Ovary (tissue), 9 donors: ENCODE results near the gene MAP7. TPM values are rescaled to one million over a fixed set of nuclear protein-coding genes. Genes with fewer than 3 reads are reported as not detected.

ENCODE experiments used
- DNase-seq, 5 donors: peaks; one replicate each; pipeline ENCODE4 v3.0.0-alpha.2; 2019 to 2020
- H3K27ac ChIP-seq, 2 donors: fragments of 200-600 bp; one replicate each; pipeline versions ENCODE4 v1.5.1 to v1.8.0; 2019 to 2022
- H3K27me3 ChIP-seq: fragments of 200-600 bp; one replicate; pipeline ENCODE4 v1.8.0; 2022
- H3K36me3 ChIP-seq: fragments of 200-600 bp; sonication (generic); one replicate; pipeline ENCODE4 v1.5.1; 2019
- H3K4me1 ChIP-seq: one replicate; pipeline ENCODE4 v1.8.1; 2013; ENCODE audit warnings: mild to moderate bottlenecking, moderate library complexity; ENCODE audit not compliant: insufficient read depth
- H3K4me3 ChIP-seq: fragments of 200-600 bp; sonication (generic); one replicate; pipeline ENCODE4 v1.5.1; 2017
- H3K9me3 ChIP-seq, 2 donors: fragments of 200-600 bp in 1 of 2; sonication (generic) in 1 of 2; one replicate each; pipeline versions ENCODE4 v1.5.1 to v1.8.1; 2013 to 2019; ENCODE audit warnings: mild to moderate bottlenecking in 1 of 2, moderate library complexity in 1 of 2
- EP300 ChIP-seq: sonication (generic); formaldehyde crosslinking; IDR thresholded peaks from one replicate; pipeline ENCODE4 v1.6.1; 2017; ENCODE audit warnings: antibody characterized with exemption
- POLR2A ChIP-seq: fragments of 450-650 bp; IDR thresholded peaks from one replicate; pipeline ENCODE4 v1.6.1; 2017; ENCODE audit warnings: antibody characterized with exemption, mild to moderate bottlenecking, moderate library complexity
- WGBS, 3 donors: extraction: QIAGEN DNeasy Blood & Tissue Kit in 1 of 3; methylation state at CpG; one replicate each; pipeline versions ENCODE4 v1.1.5 to v1.1.7; 2013 to 2017; 5-methylcytosine and 5-hydroxymethylcytosine counted together
- intact Hi-C, 4 donors: fragments of 100-400 bp; cut with DNase I; formaldehyde crosslinking; loops; one replicate each; pipeline versions ENCODE4 v1.11.0 to v1.15.1; 2022 to 2023
- polyA plus RNA-seq, 2 donors: library from polyadenylated mRNA; stranded (reverse); fragments of 200-250 nt in 1 of 2; fragments of 350-450 nt in 1 of 2; fragmentation: Illumina TruSeq in 1 of 2; extraction: RNeasy Lipid Tissue Mini Kit (QIAGEN cat#74804) in 1 of 2; gene quantifications; one replicate each; pipeline ENCODE4 v1.2.3, GENCODE V29; 2013 to 2014
- total RNA-seq, 7 donors: library from RNA; depleted of rRNA in 2 of 7; stranded (reverse); fragments of >200 nt in 2 of 7; fragmentation: NEBNext Ultra II Directional in 3 of 7; extraction: Animal tissue kit (Norgen Biotek cat#: 25700) in 3 of 7; gene quantifications; one replicate each; pipeline versions ENCODE4 v1.1.0 to v1.2.4, GENCODE V29; 2016 to 2023
- TF ChIP-seq, protein P1 (sequence below), 3 donors: fragments of 450-650 bp in 2 of 3; fragments of 200-600 bp in 1 of 3; IDR thresholded peaks; one replicate each; pipeline versions ENCODE4 v1.5.1 to v1.8.0; 2016 to 2022; ENCODE audit warnings: antibody characterized with exemption in 3 of 3, mild to moderate bottlenecking in 1 of 3
- donor health status: DM: no; HTN: no; CAD: no; lungs with moderate emphysema.
- donor health status: DM: no; HTN: no; CAD: no.
- donor health status: Bipolar disorder and iron deficiency.
- donor health status: DM: yes; HTN: yes; CAD: no.
- donor health status: DM: no; HTN: no; CAD: no.
- donor health status: DM: yes; HTN: yes; CAD: no.

MAP7 gene
- total and polyA plus RNA-seq, 9 donors = 1.2 to 13.0 (median 3.6) TPM

DNA sequence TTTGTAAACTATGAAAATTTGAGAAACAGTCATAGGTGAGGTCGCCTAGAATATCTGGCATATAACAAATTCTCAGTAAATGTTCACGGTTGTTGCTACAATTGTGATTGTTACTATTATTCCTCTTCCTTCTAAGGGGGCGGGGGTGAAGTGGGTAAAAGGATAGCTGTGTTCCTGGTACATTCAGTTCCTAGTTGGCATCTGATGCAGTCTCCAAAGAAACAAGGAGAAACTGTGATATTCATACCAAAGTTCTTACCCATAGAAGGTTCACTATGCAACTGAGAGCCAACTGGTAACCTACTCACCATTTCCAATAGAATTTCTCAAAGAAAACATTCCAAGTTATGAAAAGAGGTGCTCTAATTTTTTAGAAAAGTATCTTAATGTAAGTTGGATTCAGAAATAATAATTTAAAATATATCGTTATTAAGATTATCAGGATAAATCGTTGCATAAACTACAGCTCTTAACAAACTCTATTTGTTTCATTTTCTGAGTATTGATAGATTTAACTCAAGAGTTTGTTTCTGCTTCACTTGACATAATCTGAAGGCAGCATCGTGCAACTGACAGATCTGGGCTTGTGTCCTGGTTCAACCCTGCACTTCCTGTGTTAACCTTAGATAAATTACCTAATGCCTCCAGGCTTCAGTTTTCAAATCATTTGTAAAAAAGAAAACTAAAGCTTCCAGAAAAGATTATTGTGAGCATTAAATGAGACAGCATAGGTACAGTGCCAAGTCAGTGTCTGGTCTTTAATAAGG, 13.3 kb upstream of the MAP7 start:
- 85 to 88% (median 86%) methylated on average over 6 of the region's 6 CpGs for WGBS, 3 donors
- intact Hi-C loops = no loop called here
- Histone ChIP-seq H3K27me3 (no peaks in the 10 kb centered on the region), H3K9me3 (no peaks in the 10 kb centered on the region), H3K4me3 (no peak overlapping the region), H3K36me3 (no peaks in the 10 kb centered on the region), H3K27ac (no peak overlapping the region), H3K4me1 (no peaks in the 10 kb centered on the region)
- TF ChIP-seq EP300 (no peak), POLR2A (no peak)
- TF ChIP-seq, protein P1, sequence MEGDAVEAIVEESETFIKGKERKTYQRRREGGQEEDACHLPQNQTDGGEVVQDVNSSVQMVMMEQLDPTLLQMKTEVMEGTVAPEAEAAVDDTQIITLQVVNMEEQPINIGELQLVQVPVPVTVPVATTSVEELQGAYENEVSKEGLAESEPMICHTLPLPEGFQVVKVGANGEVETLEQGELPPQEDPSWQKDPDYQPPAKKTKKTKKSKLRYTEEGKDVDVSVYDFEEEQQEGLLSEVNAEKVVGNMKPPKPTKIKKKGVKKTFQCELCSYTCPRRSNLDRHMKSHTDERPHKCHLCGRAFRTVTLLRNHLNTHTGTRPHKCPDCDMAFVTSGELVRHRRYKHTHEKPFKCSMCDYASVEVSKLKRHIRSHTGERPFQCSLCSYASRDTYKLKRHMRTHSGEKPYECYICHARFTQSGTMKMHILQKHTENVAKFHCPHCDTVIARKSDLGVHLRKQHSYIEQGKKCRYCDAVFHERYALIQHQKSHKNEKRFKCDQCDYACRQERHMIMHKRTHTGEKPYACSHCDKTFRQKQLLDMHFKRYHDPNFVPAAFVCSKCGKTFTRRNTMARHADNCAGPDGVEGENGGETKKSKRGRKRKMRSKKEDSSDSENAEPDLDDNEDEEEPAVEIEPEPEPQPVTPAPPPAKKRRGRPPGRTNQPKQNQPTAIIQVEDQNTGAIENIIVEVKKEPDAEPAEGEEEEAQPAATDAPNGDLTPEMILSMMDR (IDR thresholded peaks at IDR 0.05) = no peak
- DNase-seq = no peak

DNA sequence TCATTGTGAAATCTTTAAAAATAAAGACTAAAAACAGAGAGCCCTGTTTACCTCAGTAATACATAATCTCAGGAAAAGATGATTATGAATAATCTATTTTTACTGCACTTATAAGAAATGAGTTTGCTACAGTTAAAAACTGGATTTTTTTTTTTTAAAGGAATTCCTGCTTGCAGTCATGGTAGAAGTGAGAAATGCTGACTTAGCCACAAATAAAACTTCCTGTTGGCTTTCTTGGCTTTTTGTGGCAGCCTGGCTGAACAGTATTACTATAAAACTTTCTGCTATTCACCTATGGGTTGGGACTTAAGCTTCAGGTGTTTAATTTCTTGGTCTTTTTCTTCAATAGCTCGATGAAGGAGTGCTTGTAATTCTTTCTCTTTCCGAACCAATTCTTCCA, 12.0 kb upstream of the MAP7 start:
- Histone ChIP-seq H3K27ac (no peak overlapping the region), H3K4me3 (no peak overlapping the region), H3K27me3 (no peaks in the 10 kb centered on the region), H3K9me3 (no peaks in the 10 kb centered on the region), H3K4me1 (no peaks in the 10 kb centered on the region), H3K36me3 (no peaks in the 10 kb centered on the region)
- 79 to 83% (median 80%) methylated on average over 2 of the region's 2 CpGs for WGBS, 3 donors
- intact Hi-C loops = no loop called here
- no peak for DNase-seq
- TF ChIP-seq, protein P1 (IDR thresholded peaks at IDR 0.05) = no peak
- TF ChIP-seq EP300 (no peak), POLR2A (no peak)

DNA sequence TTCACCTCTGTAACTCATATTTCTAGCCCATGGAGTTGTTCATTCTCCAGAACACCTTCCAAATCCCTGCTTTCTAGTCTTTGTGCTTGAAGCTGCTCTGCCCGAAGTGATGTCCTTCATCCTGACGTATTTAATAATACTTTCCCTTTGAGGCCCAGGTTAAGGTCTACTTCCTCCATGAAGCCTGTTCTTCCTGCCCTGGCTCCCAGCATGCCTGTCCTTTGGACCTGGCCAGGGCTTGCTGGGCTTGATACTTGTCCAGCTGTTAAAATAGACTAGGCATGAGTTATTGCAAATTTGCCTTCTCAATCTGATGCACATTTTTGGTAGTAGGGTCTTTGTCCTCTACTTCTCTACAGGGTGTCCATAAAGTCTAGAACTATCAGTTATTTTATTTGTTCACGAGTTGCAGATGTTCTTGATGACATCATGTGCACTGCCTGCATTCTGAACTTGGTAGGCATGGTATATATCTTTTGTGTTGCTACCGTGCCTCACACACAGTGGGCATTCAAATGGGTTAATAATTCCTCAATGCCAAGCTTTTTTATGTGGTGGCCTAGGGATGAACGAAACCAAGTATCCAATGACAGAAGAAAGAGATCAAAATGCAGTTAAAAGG, 3.1 kb upstream of the MAP7 start:
- no peak overlapping the region for H3K4me3 ChIP-seq
- H3K27me3 ChIP-seq = no peaks in the 10 kb centered on the region
- peaks cover 9% of the 10 kb centered on the region for H3K4me1 ChIP-seq
- H3K9me3 ChIP-seq = no peaks in the 10 kb centered on the region
- intact Hi-C loops = no loop called here
- 76 to 82% (median 81%) methylated on average over 5 of the region's 5 CpGs for WGBS, 3 donors
- no peak for DNase-seq
- H3K36me3 ChIP-seq = no peaks in the 10 kb centered on the region
- TF ChIP-seq, protein P1 (IDR thresholded peaks at IDR 0.05) = no peak
- TF ChIP-seq POLR2A (no peak), EP300 (no peak)
- H3K27ac ChIP-seq = no peak overlapping the region

DNA sequence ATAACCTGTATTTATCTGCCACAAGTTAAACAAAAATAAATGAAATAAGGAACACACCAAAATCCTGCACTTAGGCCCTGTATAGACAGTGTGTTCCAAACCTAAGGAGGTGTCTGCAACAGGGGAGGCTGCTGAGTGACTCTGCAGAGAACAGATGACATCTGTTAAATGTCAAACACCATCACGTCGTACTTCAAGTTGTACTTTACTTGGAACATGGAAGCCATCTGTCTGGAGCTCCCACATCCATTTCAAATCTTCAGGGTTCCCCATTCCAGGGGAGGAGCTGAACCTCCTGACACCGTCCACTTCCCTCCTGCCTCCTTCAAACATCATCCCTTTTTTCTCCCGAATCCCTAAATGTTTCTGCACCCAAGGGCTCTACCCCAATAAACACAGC, 1.8 kb upstream of the MAP7 start:
- Histone ChIP-seq H3K4me3 (no peak overlapping the region), H3K36me3 (no peaks in the 10 kb centered on the region), H3K27me3 (no peaks in the 10 kb centered on the region), H3K4me1 (peaks cover 9% of the 10 kb centered on the region), H3K27ac (no peak overlapping the region), H3K9me3 (no peaks in the 10 kb centered on the region)
- intact Hi-C loops = no loop called here
- TF ChIP-seq EP300 (no peak), POLR2A (no peak)
- TF ChIP-seq, protein P1 (IDR thresholded peaks at IDR 0.05) = no peak
- 50 to 56% (median 54%) methylated on average over 4 of the region's 4 CpGs for WGBS, 3 donors
- DNase-seq = no peak
